Right lobe of liver (tissue), 4 donors: ENCODE measurements around the gene RASA2.

ENCODE experiments used
- CTCF ChIP-seq, 4 donors: fragments of 200-600 bp in 3 of 4; fragments of 450-650 bp in 1 of 4; IDR thresholded peaks; one replicate each; pipeline versions ENCODE4 v1.5.1 to v1.8.0; 2016 to 2022; ENCODE audit warnings: antibody characterized with exemption in 4 of 4, mild to moderate bottlenecking in 2 of 4
- POLR2A ChIP-seq: fragments of 450-650 bp; IDR thresholded peaks from one replicate; pipeline ENCODE4 v1.6.1; 2017; ENCODE audit warnings: antibody characterized with exemption, mild to moderate bottlenecking
- donor health status: DM: no; HTN: no; CAD: no.
- donor health status: DM: no; HTN: no; CAD: no.
- donor health status: DM: no; HTN: yes; CAD: no.

- TF ChIP-seq CTCF (IDR thresholded peaks at IDR 0.05): no peak
- TF ChIP-seq POLR2A: no peak
These were observed 20.7 kb downstream of the RASA2 start for GRCh38 chr3:141507392-141508066.
